ENCODE data around the gene STK32A. TPM values are rescaled to one million over a fixed set of nuclear protein-coding genes. Genes with fewer than 3 reads are reported as not detected.
A peak's percentile ranks its signal among the peaks of the same experiment; 100 is the strongest.

STK32A gene
- not detected for total RNA-seq
- polyA plus RNA-seq (2013, experiment 1 of 2): not detected
- polyA plus RNA-seq (2013, experiment 2 of 2): 0.01 TPM
- 0 to 0.09 (median 0) reads per million in 172 experiments for total RNA-seq

GRCh38 chr5:147234825-147235635, at the start of gene STK32A:
STK32A (plus strand) TSS chr5:147235026; CDS start chr5:147239635, 4,609 bp downstream.
- POLR2A ChIA-PET: no interaction called here
- H3K27me3 Mint-ChIP-seq: peaks cover 72% of the 10 kb centered on the region

GRCh38 chr5:147187099-147187540, 47.7 kb upstream of the STK32A start:
- no peaks in the 10 kb centered on the region for H3K36me3 Mint-ChIP-seq (ENCODE audit: low read depth)
- Histone ChIP-seq H3K27me3 (ENCODE audit: control insufficient read depth in 1 of 2, insufficient read depth in 2 of 2, low read length in 2 of 2) (peaks cover 0 to 5% of the 10 kb centered on the region in 2 experiments), H3K36me3 (ENCODE audit: insufficient read depth, low read length) (no peaks in the 10 kb centered on the region), H3K4me1 (ENCODE audit: insufficient read depth, low read length) (peaks cover 4% of the 10 kb centered on the region), H3K27ac (ENCODE audit: low read depth in 1 of 2, low read length in 2 of 2) (no peak overlapping the region), H3K9me3 (ENCODE audit: control insufficient read depth in 1 of 2, insufficient read depth in 1 of 2, low read length in 2 of 2) (no peaks in the 10 kb centered on the region), H3K4me3 (ENCODE audit: low read length) (no peak overlapping the region)
- ChIA-PET POLR2A (no interaction called here), CTCF (no interaction called here)
- intact Hi-C loops (cut with DNase I, micrococcal nuclease): loop anchor here (5.0 to 10.0 kb wide), 3 partner anchors 220 to 525 kb away; no protein-coding TSS in a partner anchor
- peaks cover 12% of the 10 kb centered on the region for H3K27me3 Mint-ChIP-seq
- no peak overlapping the region for H3K27ac Mint-ChIP-seq
- no peak overlapping the region for H3K4me3 Mint-ChIP-seq
- no peak for TF ChIP-seq CTCF (IDR thresholded peaks at IDR 0.05)
- ATAC-seq (ENCODE audit: poor library complexity) (no peak), DNase-seq (no peak)
- H3K4me1 Mint-ChIP-seq (ENCODE audit: low read depth): peaks cover 7% of the 10 kb centered on the region
- H3K9me3 Mint-ChIP-seq: no peaks in the 10 kb centered on the region

More at GRCh38 chr5:147234825-147235635, at the start of gene STK32A:
- peaks cover 2% of the 10 kb centered on the region for H3K4me1 ChIP-seq (ENCODE audit: insufficient read depth, low read length)
- DNase-seq (no peak), ATAC-seq (ENCODE audit: poor library complexity) (no peak)
- no peaks in the 10 kb centered on the region for H3K36me3 Mint-ChIP-seq (ENCODE audit: low read depth)
- H3K27ac ChIP-seq (ENCODE audit: low read depth in 1 of 2, low read length in 2 of 2): no peak within 1 kb of the TSS
- CTCF ChIA-PET: no interaction called here
- H3K9me3 Mint-ChIP-seq: peaks cover 3% of the 10 kb centered on the region
- H3K36me3 ChIP-seq (ENCODE audit: insufficient read depth, low read length): no peaks in the 10 kb centered on the region
- intact Hi-C loops (cut with DNase I, micrococcal nuclease): no loop called here
- peak within 1 kb of the TSS; percentile 16 for H3K4me3 ChIP-seq (ENCODE audit: low read length)
- no peaks in the 10 kb centered on the region for H3K9me3 ChIP-seq (ENCODE audit: control insufficient read depth in 1 of 2, insufficient read depth in 1 of 2, low read length in 2 of 2)
- peak within 1 kb of the TSS; percentile 21 for H3K4me3 Mint-ChIP-seq
- TF ChIP-seq CTCF (IDR thresholded peaks at IDR 0.05): no peak
- H3K27ac Mint-ChIP-seq: no peak within 1 kb of the TSS
- H3K27me3 ChIP-seq (ENCODE audit: control insufficient read depth in 1 of 2, insufficient read depth in 2 of 2, low read length in 2 of 2): peaks cover 17 to 37% of the 10 kb centered on the region in 2 experiments
- H3K4me1 Mint-ChIP-seq (ENCODE audit: low read depth): peaks cover 4% of the 10 kb centered on the region

- Mint-ChIP-seq H3K4me3 (no peak overlapping the region), H3K27me3 (peaks cover 12% of the 10 kb centered on the region), H3K9me3 (no peaks in the 10 kb centered on the region), H3K27ac (no peak overlapping the region), H3K36me3 (ENCODE audit: low read depth) (no peaks in the 10 kb centered on the region), H3K4me1 (ENCODE audit: low read depth) (peaks cover 7% of the 10 kb centered on the region)
- ATAC-seq (ENCODE audit: poor library complexity): peak; percentile 67
- intact Hi-C loops (cut with DNase I, micrococcal nuclease): loop anchor here (1.0 to 10.0 kb wide), 5 partner anchors 221 to 656 kb away; no protein-coding TSS in a partner anchor
- Histone ChIP-seq H3K36me3 (ENCODE audit: insufficient read depth, low read length) (no peaks in the 10 kb centered on the region), H3K9me3 (ENCODE audit: control insufficient read depth in 1 of 2, insufficient read depth in 1 of 2, low read length in 2 of 2) (no peaks in the 10 kb centered on the region), H3K27me3 (ENCODE audit: control insufficient read depth in 1 of 2, insufficient read depth in 2 of 2, low read length in 2 of 2) (peaks cover 0 to 5% of the 10 kb centered on the region in 2 experiments), H3K4me1 (ENCODE audit: insufficient read depth, low read length) (peaks cover 4% of the 10 kb centered on the region), H3K27ac (ENCODE audit: low read depth in 1 of 2, low read length in 2 of 2) (no peak overlapping the region), H3K4me3 (ENCODE audit: low read length) (no peak overlapping the region)
- CTCF ChIA-PET: interaction anchor here (0.6 to 1.8 kb wide), 12 partner anchors 9 to 721 kb away, joined by 3 to 16 read pairs (median 5); no protein-coding TSS in a partner anchor
- peak; percentile 90 for TF ChIP-seq CTCF (IDR thresholded peaks at IDR 0.05)
- POLR2A ChIA-PET: interaction anchor here (1.2 kb wide), 1 partner anchor 28 kb away, joined by 3 read pairs; no protein-coding TSS in a partner anchor
- peak in 9 of 14 experiments; percentile 4 to 74 (median 26) for DNase-seq
These were observed 46.4 kb upstream of the STK32A start for GRCh38 chr5:147188200-147189108.

Data from CD4-positive, alpha-beta T cell (primary cell).